ENCODE results near the gene KRT10.
"Not testable (repeated sequence)": the region's sequence is repeated elsewhere in the genome, so short reads cannot be mapped to it uniquely, and the experiment has no call there.

KRT10 gene

GRCh38 chr17:40859536-40859935 is 37.1 kb upstream of the KRT10 start:
- TF ChIP-seq CTCF (IDR thresholded peaks at IDR 0.05; ENCODE audit: low read depth, low read length) = no peak
- H3K4me3 ChIP-seq (ENCODE audit: low read depth, low read length) = no peak overlapping the region

- not testable (repeated sequence) for H3K4me3 ChIP-seq (ENCODE audit: low read depth, low read length)
Measured at GRCh38 chr17:40858667-40859066, 36.3 kb upstream of the KRT10 start.

GRCh38 chr17:40857535-40857934 is 35.1 kb upstream of the KRT10 start:
- H3K4me3 ChIP-seq (ENCODE audit: low read depth, low read length) = no peak overlapping the region
- no peak for TF ChIP-seq CTCF (IDR thresholded peaks at IDR 0.05; ENCODE audit: low read depth, low read length)

- no peak overlapping the region for H3K4me3 ChIP-seq (ENCODE audit: low read depth, low read length)
- no peak for TF ChIP-seq CTCF (IDR thresholded peaks at IDR 0.05; ENCODE audit: low read depth, low read length)
Measured at GRCh38 chr17:40854175-40854814, 31.9 kb upstream of the KRT10 start.

GRCh38 chr17:40852364-40852763 is 29.9 kb upstream of the KRT10 start:
- TF ChIP-seq CTCF (IDR thresholded peaks at IDR 0.05; ENCODE audit: low read depth, low read length) = no peak
- no peak overlapping the region for H3K4me3 ChIP-seq (ENCODE audit: low read depth, low read length)

GRCh38 chr17:40850293-40850972 is 28.0 kb upstream of the KRT10 start:
- no peak overlapping the region for H3K4me3 ChIP-seq (ENCODE audit: low read depth, low read length)
- no peak for TF ChIP-seq CTCF (IDR thresholded peaks at IDR 0.05; ENCODE audit: low read depth, low read length)

GRCh38 chr17:40849723-40850122 is 27.3 kb upstream of the KRT10 start:
- no peak overlapping the region for H3K4me3 ChIP-seq (ENCODE audit: low read depth, low read length)
- TF ChIP-seq CTCF (IDR thresholded peaks at IDR 0.05; ENCODE audit: low read depth, low read length) = no peak

Measured in WI38 (cell line).